Omental fat pad (tissue), 4 donors: ENCODE data around the gene KRT76. TPM values are rescaled to one million over a fixed set of nuclear protein-coding genes. Genes with fewer than 3 reads are reported as not detected.

Source experiments
- ATAC-seq: fragments of 150-250 bp; one replicate; pipeline ENCODE4 v1.9.1; 2016; ENCODE audit warnings: mild to moderate bottlenecking, moderate library complexity; ENCODE audit not compliant: low FRiP score
- DNase-seq: peaks from one replicate; pipeline ENCODE4 v3.0.0-alpha.2; 2019; ENCODE audit warnings: low spot score
- CTCF ChIP-seq, 3 donors: fragments of 450-650 bp; IDR thresholded peaks; one replicate each; pipeline ENCODE4 v1.5.1; 2016 to 2017; ENCODE audit warnings: antibody characterized with exemption in 3 of 3, mild to moderate bottlenecking in 3 of 3, moderate library complexity in 2 of 3
- total RNA-seq, 4 donors: library from RNA; depleted of rRNA; stranded (reverse); fragments of >200 nt; gene quantifications; one replicate each; pipeline ENCODE4 v1.1.0, GENCODE V29; 2016

The KRT76 gene
- total RNA-seq, 4 donors from 2014 or later, result not detected

DNA sequence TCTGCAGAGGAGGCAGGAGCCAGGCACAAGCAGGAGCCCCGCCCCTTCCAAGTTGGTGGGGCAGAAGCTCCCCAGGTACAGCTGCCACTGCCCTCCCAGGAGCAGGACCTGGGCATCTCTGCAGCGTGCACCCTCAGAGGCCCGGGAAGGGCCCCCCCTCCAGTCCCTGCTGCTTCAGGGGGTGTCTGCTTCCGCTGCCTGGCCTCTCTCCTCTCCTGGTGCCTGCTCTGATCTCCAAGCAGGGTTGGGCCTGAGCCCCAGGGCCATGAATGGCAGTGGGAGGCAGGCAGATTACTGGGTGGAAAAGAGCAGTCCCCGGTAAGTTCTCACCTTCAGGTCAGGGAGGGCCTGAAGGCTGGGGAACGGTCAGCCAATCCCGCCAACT, 35.0 kb downstream of the KRT76 start:
- no peak for TF ChIP-seq CTCF (IDR thresholded peaks at IDR 0.05)
- DNase-seq, result no peak
- no peak for ATAC-seq

DNA sequence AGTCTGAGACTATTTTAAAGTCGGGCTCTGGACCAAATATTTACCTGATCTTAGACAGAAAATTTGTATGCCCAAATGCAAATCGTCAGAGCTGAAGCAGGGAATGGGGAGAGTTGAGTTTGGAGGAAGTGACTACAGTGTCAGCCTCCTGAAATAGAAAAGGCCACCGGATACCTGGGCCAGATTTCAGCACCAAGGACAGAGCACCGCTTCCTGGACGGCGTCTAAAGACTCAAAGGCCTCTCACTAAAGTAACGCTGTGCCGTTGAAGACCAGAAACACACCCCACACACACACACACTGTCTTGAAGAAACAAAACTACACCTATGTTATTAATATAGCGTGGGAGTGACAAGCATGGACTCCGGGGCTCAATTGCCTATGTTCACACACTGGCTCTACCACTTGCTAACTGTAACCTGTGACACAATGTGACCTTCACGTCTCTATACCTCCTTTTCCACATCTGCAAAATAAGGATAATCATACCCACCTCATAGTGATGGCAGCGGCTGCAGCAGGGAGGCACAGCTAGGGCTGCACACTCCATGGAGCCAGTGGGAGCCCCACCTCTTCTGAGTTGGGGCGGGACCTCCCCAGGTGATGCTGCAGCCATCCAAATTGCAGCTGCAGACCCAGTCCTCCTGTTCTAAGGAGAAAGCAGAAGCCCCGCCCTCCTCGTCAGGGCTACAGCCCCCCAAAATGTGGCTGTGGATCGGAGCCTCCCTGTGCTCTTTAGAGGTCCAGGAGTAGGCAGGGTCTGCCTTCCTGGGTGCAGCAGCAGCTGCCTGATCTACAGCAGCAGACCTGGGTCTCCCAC, 35.6 kb downstream of the KRT76 start:
- ATAC-seq, result no peak
- no peak for DNase-seq
- no peak for TF ChIP-seq CTCF (IDR thresholded peaks at IDR 0.05)

DNA sequence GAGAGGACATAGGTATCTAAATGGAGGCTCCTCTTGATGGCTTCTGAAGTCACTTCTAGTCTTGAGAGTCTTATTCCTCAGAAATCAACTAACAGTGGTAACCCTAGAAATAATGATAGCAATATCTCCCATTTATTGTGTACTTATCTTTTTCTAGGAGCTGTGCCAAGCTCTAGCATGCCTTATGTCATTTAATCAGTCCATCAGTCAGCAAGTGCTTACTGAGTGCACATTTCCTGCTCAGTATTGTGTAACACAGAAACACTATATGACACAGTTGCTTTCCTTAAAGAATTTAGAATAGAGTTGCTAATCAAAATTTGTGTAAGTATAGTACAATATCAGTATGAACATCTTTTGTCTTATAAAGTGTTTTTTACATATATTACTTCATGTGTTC, 36.6 kb downstream of the KRT76 start:
- TF ChIP-seq CTCF (IDR thresholded peaks at IDR 0.05), result no peak
- ATAC-seq (no peak), DNase-seq (no peak)

GRCh38 chr12:52739963-52740362, 37.2 kb downstream of the KRT76 start:
- DNase-seq (no peak), ATAC-seq (no peak)
- no peak for TF ChIP-seq CTCF (IDR thresholded peaks at IDR 0.05)

DNA sequence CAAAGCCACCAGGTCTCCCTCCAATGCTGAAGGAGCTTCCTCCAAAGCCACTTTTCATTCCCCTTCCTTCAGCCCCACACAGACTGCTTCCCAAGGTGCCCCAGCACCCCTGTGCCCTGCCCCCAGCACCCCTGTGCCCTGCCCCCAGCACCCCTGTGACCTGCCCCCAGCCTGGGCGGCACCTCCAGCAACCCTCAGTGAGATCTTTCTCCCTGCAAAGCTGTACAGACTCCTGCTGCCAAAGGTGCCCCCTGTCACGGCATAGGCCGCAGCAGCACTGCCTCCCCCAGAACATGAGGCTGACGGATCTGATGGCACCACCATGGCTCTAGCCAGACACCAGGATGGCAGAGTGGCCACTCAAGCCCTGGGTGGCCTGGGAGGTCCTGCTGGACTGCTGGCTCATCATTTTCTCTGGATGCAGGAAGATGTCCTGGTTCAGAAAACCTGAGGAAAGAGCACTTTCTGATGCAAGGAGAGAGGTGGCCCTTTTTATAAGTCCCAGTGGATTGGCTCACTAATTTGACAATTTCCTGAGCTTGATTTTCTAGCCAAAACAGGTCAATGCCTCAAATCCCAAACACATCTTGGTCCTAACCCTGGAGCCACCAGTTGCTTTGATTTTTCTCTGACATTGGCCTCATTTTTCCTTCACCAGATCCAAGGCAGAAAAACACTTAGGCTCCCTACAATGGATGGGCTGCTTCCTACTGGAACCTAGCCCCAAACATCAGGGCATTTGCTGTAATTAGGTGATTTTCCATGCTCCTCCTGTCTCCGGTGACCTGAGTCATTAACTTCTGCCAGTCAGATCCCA, 41.1 kb downstream of the KRT76 start:
- DNase-seq, result no peak
- no peak for ATAC-seq

DNA sequence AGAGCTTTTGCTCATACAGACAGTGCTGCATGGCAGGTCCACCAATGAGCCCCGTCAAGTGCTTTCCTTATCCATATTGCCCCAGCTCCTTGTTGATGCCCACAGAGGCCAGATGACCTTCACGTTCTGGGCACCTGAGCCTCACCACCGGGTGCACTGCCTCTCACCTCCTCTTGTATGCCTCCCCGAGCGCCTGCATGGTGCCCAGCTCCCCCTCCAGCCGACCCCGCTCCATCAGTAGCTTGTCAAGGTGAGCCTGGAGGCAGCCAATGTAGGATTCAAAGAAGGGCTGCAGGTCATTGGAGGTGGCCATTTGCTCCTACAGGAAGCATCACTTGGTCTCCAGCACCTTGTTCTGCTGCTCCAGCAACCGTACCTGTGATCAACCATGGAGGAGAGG, 42.0 kb downstream of the KRT76 start:
- no peak for TF ChIP-seq CTCF (IDR thresholded peaks at IDR 0.05)
- ATAC-seq (no peak), DNase-seq (no peak)

More for the DNA sequence above, 41.1 kb downstream of the KRT76 start:
- no peak for TF ChIP-seq CTCF (IDR thresholded peaks at IDR 0.05)
